B cell (primary cell): ENCODE data around the gene BBOX1.

Experiments
- CTCF ChIP-seq: fragments of 200-600 bp; IDR thresholded peaks from one replicate; pipeline ENCODE4 v1.8.0; 2022; ENCODE audit warnings: antibody characterized with exemption, mild to moderate bottlenecking
- EZH2 ChIP-seq: IDR thresholded peaks from 2 replicates; pipeline ENCODE4 v1.6.1; 2012; ENCODE audit warnings: borderline replicate concordance, low read depth, mild to moderate bottlenecking, moderate library complexity, low read length; ENCODE audit not compliant: insufficient read depth, poor library complexity, severe bottlenecking

DNA sequence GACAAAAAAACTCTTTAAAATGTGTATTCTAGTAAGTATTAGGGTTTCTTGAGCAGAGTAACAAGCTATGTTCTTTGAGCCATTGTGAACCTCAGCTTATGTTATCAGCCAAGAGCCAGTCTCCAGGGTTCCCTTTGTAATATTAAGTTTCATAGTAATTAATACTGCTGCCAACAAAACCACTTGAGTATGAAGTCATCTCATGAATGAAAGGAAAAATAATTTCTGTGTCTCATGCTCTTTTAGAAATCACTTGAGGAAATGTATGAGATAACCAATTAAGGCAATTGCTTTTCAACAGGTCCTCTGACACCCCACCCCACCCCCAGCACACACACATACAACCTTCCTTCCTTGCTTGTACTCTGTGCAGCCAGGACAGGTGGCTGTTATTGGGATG lies 59.9 kb downstream of the BBOX1 start:
- TF ChIP-seq CTCF (no peak), EZH2 (no peak)
